B cell (primary cell): ENCODE measurements around the gene CDK5RAP1.

Experiments
- CTCF ChIP-seq: fragments of 200-600 bp; IDR thresholded peaks from one replicate; pipeline ENCODE4 v1.8.0; 2022; ENCODE audit warnings: antibody characterized with exemption, mild to moderate bottlenecking
- EZH2 ChIP-seq: IDR thresholded peaks from 2 replicates; pipeline ENCODE4 v1.6.1; 2012; ENCODE audit warnings: borderline replicate concordance, low read depth, mild to moderate bottlenecking, moderate library complexity, low read length; ENCODE audit not compliant: insufficient read depth, poor library complexity, severe bottlenecking

GRCh38 chr20:33442136-33443005 lies 41.1 kb upstream of the CDK5RAP1 start:
- TF ChIP-seq CTCF (no peak), EZH2 (no peak)
